GM19099 (cell line): ENCODE measurements around the gene PVR.

Experiments
- POLR2A ChIP-seq: IDR thresholded peaks from 3 replicates; pipeline ENCODE4 v1.6.1; 2011; ENCODE audit warnings: low read depth; ENCODE audit not compliant: insufficient read length; ENCODE audit errors: extremely low read depth

Gene PVR

GRCh38 chr19:44677019-44677811 is 33.5 kb downstream of the PVR start:
- TF ChIP-seq POLR2A = no peak

- TF ChIP-seq POLR2A = no peak
These were observed 36.8 kb downstream of the PVR start for GRCh38 chr19:44680536-44680935.

GRCh38 chr19:44681992-44682790 is 38.5 kb downstream of the PVR start:
- TF ChIP-seq POLR2A = no peak

DNA sequence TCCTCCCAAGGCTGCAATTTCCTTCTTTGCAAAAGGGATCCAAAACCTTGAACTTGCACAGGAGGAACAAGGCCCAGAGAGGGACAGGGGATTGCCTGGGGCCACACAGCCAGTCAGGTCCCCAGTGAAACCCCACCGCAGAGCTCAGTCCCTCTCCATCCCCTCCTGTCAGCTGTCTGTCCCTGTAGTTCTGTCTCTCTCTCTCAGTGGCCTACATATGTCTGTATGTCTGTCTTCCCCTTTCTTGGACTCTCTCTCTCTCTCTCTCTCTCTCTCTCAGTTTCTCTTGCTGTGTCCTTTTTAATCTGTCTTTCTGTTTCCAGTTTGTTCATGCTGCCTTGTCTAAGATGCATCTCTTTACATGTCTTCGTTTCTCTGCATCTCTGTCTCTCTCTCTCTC is 39.1 kb downstream of the PVR start:
- no peak for TF ChIP-seq POLR2A

GRCh38 chr19:44683434-44684210 is 39.9 kb downstream of the PVR start:
- no peak for TF ChIP-seq POLR2A

- no peak for TF ChIP-seq POLR2A
These were observed 41.5 kb downstream of the PVR start for GRCh38 chr19:44684892-44685863.

GRCh38 chr19:44685877-44686276 is 42.2 kb downstream of the PVR start:
- TF ChIP-seq POLR2A = no peak

DNA sequence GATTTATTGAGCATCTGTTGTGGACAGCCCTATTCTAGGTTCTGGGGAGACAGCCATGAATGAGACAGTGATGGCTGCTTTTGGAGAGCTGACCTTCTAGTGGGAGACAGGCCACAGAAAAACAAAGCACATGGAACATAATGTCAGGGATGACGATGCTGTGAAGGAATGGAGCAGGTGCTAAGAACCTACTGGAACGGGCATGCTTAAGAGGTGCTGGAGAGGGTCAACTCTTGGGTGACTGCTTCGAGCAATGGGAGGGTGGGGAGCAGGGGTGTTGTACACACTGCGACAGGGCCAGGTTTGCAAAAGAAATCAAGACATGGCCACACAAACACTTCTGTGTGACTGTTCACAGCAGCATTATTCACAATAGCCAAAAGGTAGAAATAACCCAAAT is 43.2 kb downstream of the PVR start:
- no peak for TF ChIP-seq POLR2A

- TF ChIP-seq POLR2A = no peak
These were observed 44.2 kb downstream of the PVR start for GRCh38 chr19:44687888-44688287.

DNA sequence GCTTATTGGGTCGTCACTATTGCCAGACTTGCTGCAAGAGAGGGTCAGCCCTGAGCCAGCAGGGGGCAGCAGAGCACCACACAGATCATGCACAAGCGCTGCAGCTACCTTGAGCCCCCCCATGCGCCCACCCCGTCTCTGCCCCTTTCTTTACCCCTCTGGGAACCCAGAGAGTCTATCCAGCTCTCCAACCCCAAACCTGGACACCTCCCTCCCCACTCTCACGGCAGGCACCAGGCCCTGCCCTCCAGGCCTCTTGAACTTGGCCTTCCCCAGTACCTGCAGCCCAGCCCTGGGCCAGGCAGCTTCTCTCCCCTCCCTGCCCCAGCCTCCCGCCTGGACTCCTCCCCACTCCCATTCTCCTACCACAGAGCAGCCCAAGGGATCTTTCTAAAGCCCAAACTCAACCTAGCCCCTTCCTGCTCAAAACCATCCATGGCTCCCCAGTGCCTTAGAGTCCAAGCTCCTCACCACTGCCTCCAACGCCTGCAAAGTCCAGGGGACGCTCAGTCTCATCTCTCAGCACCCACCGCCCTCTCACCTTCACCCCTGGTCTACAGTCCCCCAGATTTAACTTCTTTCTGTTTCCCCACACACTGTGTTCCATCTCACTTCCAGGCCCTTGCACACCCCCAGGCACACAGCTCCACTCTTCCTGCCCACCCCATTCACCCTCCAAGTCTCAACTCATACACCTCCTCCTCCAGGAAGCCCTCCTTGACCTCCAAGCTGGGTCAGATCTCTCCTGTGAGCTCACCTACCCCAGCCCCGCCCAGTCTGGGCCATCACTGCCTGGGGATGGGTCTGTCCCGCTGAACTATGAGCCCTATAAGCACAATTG is 45.8 kb downstream of the PVR start:
- TF ChIP-seq POLR2A = no peak

GRCh38 chr19:44690131-44690440 is 46.4 kb downstream of the PVR start:
- no peak for TF ChIP-seq POLR2A

GRCh38 chr19:44692379-44692721 is 48.6 kb downstream of the PVR start:
- no peak for TF ChIP-seq POLR2A

GRCh38 chr19:44694184-44694579 is 50.5 kb downstream of the PVR start:
- TF ChIP-seq POLR2A = no peak
